ENCODE measurements around the gene ATP11A.

ATP11A gene

GRCh38 chr13:112887151-112887550 is 197.3 kb downstream of the ATP11A start:
- DNase-seq = no peak

DNA sequence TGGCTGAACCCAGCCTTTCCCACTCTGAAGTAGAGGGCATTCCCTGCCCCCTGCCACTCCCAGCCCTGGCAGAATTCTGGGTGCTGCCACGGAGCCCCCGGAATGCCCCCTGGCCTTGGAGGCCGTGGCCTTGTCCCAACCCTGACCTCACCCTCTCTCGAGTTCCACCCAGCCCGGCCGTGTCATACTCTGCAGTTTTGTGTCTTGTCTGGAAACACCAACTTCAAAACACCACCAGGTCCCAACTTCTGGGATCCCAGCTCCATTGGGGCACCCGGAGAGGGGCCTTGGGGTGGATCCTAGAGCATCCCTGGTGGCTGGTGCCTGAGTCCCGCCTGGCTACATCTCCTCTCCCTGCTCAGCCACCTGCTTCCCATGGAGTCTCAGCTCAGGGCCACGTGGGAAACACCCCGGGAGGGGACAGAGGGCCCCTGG is 197.7 kb downstream of the ATP11A start:
- DNase-seq = no peak

- DNase-seq = no peak
Observed at GRCh38 chr13:112888238-112889111, 198.6 kb downstream of the ATP11A start.

DNA sequence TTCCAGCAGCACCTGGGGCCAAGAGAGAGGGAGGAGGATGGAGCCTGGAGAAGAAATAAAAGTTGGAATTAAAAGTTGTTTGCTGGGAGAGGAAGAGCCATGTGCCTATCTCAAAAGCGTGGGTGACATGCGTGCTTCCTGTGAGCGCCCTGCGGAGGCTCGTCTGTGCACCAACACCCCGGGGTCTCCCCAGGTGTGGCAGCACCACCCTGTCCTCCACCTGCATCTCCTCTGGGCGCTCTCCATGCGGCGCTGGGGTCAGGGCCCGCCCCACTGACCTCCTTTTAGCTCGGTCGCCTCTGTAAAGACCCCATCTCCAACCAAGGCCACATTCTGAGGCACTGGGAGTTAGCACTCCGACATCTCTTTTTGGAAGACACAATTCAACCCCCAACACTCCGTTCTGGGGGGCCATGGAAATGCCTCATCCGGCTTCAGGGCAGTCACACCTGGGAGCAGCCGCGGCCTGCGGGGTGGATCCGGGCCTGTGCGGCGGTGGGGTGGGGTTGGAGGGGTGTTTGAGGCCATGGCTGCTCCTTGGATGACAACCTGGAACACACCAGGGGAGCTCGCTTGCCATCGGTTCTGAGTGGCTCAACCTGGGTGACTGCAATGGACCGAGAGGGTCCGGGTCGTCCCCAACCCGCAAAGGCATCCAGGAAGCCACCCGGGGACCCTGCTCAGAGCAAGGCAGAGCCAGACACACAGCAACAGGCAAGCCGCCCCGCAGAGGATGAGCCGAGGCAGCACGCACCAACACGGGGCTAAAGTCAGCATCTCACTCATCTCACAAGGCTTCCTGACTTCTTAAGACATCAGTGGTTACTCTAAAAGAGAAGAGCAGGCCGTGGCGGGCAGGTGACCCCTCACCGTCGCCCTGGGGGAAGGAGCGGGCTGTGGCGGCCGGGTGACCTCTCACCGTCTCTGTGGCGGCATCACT is 199.8 kb downstream of the ATP11A start:
- no peak for DNase-seq

- no peak for DNase-seq
Observed at GRCh38 chr13:112890316-112891145, 200.7 kb downstream of the ATP11A start.

DNA sequence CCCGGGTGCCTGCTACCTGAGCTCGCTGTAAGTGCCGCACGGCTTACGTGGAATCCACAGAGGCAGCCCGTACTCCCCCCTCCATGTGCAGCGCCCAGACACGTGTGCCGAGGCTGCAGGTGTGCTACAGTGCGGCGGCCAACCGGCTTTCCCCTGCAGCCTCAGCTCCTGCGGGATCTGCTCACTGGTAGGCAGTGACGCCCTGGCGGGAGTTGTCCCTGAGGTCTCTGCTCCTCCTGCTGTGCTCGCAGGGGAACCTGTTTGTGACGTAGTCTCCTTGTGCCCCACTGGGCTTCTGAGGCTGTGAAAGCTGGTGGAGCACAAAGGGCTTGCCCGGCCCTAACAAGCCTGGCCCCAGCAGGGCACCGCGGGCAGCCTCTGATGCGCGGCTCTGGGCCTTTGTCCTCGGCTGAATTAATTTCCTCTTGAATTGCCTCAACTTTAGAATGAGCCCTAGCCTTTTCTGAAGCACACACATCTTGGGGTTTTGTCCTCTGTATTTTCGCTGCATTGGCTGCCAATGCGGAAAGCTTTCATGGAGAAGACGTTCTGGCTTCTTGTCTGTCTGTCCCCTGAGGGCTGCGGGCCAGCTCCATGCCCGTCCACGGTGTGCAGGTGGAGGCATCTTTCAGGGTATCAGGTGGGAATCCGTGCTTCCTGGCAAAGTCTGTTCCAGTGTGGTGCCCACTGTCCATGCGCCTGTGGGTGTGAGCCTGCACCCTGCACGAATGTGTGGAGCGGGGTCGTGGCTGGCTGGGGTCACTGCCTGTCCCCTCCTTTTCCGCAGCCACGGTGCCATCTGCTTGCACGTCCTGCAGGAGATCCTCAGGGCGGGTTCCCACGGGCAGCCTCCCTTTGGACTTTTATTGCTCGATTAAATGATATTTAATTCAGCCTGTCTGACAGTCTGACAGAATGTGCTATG is 201.9 kb downstream of the ATP11A start:
- no peak for DNase-seq

GRCh38 chr13:112892426-112893206 is 202.8 kb downstream of the ATP11A start:
- DNase-seq = no peak

DNA sequence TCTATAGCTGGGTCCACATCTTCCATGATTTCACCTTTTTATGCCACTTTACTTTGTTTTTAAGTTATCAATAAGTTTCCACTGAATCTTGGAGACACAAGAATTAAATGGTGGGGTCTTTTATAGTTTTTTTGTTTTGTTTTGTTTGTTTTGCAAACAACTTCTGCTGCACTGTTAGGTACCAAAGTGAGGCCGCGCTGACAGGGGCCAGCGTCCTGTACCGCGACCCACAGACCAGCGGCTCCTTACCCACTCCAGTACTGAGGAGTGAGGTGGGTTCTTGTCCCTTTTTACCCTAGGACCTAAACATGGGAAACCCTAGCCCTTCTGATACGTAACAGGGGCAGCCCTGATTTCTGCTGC is 203.3 kb downstream of the ATP11A start:
- DNase-seq = no peak

GRCh38 chr13:112893570-112894422 is 204.0 kb downstream of the ATP11A start:
- DNase-seq = no peak

DNA sequence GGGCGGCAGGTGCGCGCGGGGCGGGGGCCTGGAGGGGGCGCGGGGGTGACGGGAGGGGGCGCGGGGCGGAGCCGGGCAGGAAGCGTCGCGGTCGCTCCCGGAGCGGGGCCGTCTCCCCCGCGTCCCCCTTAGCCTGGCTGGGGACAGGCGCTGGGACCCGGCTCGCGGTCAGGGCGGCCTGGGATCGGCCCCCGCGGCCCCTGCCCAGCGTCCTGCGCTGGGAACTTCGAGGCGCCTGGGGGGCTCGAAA is 204.5 kb downstream of the ATP11A start:
- no peak for DNase-seq

- no peak for DNase-seq
Observed at GRCh38 chr13:112894673-112895481, 205.0 kb downstream of the ATP11A start.

- DNase-seq = peak; percentile 100
Observed at GRCh38 chr13:112895521-112896465, 206.0 kb downstream of the ATP11A start.

DNA sequence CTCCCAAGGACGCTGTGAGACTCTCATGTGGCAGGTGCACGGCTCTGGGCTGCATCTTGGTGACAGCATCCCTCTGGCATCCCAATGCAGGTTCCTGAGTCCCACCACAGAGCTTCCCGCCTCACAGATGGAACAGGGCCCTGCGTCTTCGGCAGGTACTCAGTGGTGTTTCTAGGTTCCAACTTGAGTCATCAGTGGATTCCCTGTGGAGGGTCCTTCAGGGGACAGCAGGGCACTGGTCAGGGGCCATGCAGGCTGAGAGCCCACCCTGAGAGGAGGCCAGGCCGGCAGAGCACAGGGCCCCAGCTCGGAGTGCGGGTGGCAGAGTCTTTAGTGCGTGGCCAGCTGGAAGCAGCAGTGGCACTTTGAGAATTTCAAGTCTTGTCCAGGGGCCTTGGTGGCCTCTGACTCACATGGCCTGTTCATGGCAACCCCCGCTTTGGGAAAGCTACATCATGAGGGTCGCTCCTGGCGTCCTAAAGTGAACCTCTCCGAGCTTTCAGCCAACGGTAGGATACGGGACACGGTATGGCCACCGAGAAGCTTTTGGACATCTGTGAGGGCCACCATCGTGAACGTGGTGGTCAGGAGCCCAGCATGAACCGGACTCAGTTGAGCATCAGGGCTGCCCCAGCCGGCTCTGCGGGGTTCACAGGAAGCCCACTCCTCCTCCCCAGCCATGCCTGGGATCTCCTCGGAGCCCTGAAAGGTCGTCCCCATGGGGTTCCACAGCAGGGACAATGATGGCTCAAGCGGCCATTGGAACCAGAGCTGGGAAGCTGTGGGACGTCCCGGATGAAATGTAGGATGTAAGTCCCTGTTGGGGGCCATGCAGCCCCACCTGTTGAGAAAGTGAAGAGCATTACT is 207.1 kb downstream of the ATP11A start:
- DNase-seq = no peak

GRCh38 chr13:112897603-112897955 is 207.7 kb downstream of the ATP11A start:
- no peak for DNase-seq

GRCh38 chr13:112897956-112898620 is 208.2 kb downstream of the ATP11A start:
- no peak for DNase-seq

GRCh38 chr13:112898621-112899280 is 208.9 kb downstream of the ATP11A start:
- DNase-seq = no peak
